Thyroid gland (tissue), 4 donors: ENCODE data around the gene BTBD19.

ENCODE experiments used
- CTCF ChIP-seq, 6 experiments: fragments of 200-600 bp in 3 of 6; fragments of 450-650 bp in 3 of 6; sonication (generic) in 3 of 6; IDR thresholded peaks; one replicate each; pipeline ENCODE4 v1.5.1; 2016 to 2019; ENCODE audit warnings: antibody characterized with exemption in 6 of 6, mild to moderate bottlenecking in 2 of 6, inconsistent platforms in 1 of 6, moderate library complexity in 1 of 6
- POLR2A ChIP-seq, 2 donors: fragments of 450-650 bp; IDR thresholded peaks; one replicate each; pipeline ENCODE4 v1.6.1; 2017; ENCODE audit warnings: antibody characterized with exemption in 2 of 2, mild to moderate bottlenecking in 2 of 2, moderate library complexity in 1 of 2

GRCh38 chr1:44777969-44778635 is 30.2 kb upstream of the BTBD19 start:
- TF ChIP-seq POLR2A (IDR thresholded peaks at IDR 0.05), result no peak
- TF ChIP-seq CTCF (IDR thresholded peaks at IDR 0.05), result no peak
